WTC11 (cell line): ENCODE data around the gene DNM3. TPM values are rescaled to one million over a fixed set of nuclear protein-coding genes. Genes with fewer than 3 reads are reported as not detected.
A peak's percentile ranks its signal among the peaks of the same experiment; 100 is the strongest.

Source experiments
- ATAC-seq: fragments of 200-7000 bp; cut with Tn5 transposase; 2 replicates; pipeline ENCODE4 v1.10.0; 2021; ENCODE audit warnings: mild to moderate bottlenecking, moderate library complexity
- CTCF ChIA-PET: fragments of 300-600 bp; sonication (Branson Sonifier 250); formaldehyde crosslinking; loops from one replicate; lab custom pipeline; 2021; ENCODE audit warnings: antibody characterized with exemption; lab: Charles Lee
- POLR2A ChIA-PET: fragments of 350-600 bp; sonication (Branson Sonifier 250); formaldehyde crosslinking; loops from one replicate; lab custom pipeline; 2021; ENCODE audit warnings: antibody characterized with exemption; lab: Charles Lee
- DNase-seq: peaks from one replicate; pipeline ENCODE4 v3.0.0; 2021; ENCODE audit warnings: low spot score
- H3K27ac Mint-ChIP-seq: 2 replicates; pipeline ENCODE4 v1.8.0; 2021; ENCODE audit warnings: mixed read lengths
- H3K27me3 Mint-ChIP-seq: 2 replicates; pipeline ENCODE4 v1.8.0; 2021; ENCODE audit warnings: low read depth, mild to moderate bottlenecking, moderate library complexity, mixed read lengths
- H3K36me3 Mint-ChIP-seq: 2 replicates; pipeline ENCODE4 v1.8.0; 2021; ENCODE audit warnings: mixed read lengths
- H3K4me1 Mint-ChIP-seq: 2 replicates; pipeline ENCODE4 v1.8.0; 2022; ENCODE audit warnings: mixed read lengths
- H3K4me3 Mint-ChIP-seq: 2 replicates; pipeline ENCODE4 v1.8.0; 2021; ENCODE audit warnings: mild to moderate bottlenecking, moderate library complexity, mixed read lengths
- H3K9me3 Mint-ChIP-seq: 2 replicates; pipeline ENCODE4 v1.8.0; 2021; ENCODE audit warnings: mixed read lengths
- ATF2 ChIP-seq: sonication (generic); formaldehyde crosslinking; IDR thresholded peaks from 2 replicates; pipeline ENCODE4 v1.8.1; 2022; ENCODE audit warnings: low read depth, missing genetic modification reagents, borderline replicate concordance
- ATF3 ChIP-seq: sonication (generic); formaldehyde crosslinking; conservative IDR thresholded peaks from 2 replicates; pipeline ENCODE4 v1.8.1; 2022; ENCODE audit warnings: mild to moderate bottlenecking, missing genetic modification reagents
- CREB1 ChIP-seq: sonication (generic); formaldehyde crosslinking; IDR thresholded peaks from 2 replicates; pipeline ENCODE4 v1.8.0; 2023; ENCODE audit warnings: mild to moderate bottlenecking, missing genetic modification reagents
- CREM ChIP-seq: sonication (generic); formaldehyde crosslinking; IDR thresholded peaks from 2 replicates; pipeline ENCODE4 v1.8.1; 2022; ENCODE audit warnings: mild to moderate bottlenecking, missing genetic modification reagents, moderate library complexity
- E2F1 ChIP-seq: sonication (generic); formaldehyde crosslinking; IDR thresholded peaks from 2 replicates; pipeline ENCODE4 v1.8.0; 2022; ENCODE audit warnings: mild to moderate bottlenecking, missing genetic modification reagents
- FOXP4 ChIP-seq: sonication (generic); formaldehyde crosslinking; IDR thresholded peaks from 2 replicates; pipeline ENCODE4 v1.8.0; 2022; ENCODE audit warnings: mild to moderate bottlenecking, missing genetic modification reagents
- GTF2I ChIP-seq: fragments of 250-450 bp; sonication (Bioruptor Pico); conservative IDR thresholded peaks from 2 replicates; pipeline ENCODE4 v1.4.0; 2021; ENCODE audit warnings: mild to moderate bottlenecking
- IRF1 ChIP-seq: sonication (generic); formaldehyde crosslinking; IDR thresholded peaks from 2 replicates; pipeline ENCODE4 v1.8.0; 2023; ENCODE audit warnings: missing genetic modification reagents
- IRF2 ChIP-seq: sonication (generic); formaldehyde crosslinking; IDR thresholded peaks from 2 replicates; pipeline ENCODE4 v1.8.0; 2022; ENCODE audit warnings: low read depth, missing genetic modification reagents, borderline replicate concordance
- JAZF1 ChIP-seq: fragments of 250-450 bp; sonication (Bioruptor Pico); IDR thresholded peaks from 2 replicates; pipeline ENCODE4 v1.9.0; 2021; ENCODE audit warnings: moderate library complexity, mild to moderate bottlenecking, inconsistent platforms
- MYBL2 ChIP-seq: sonication (generic); formaldehyde crosslinking; IDR thresholded peaks from 2 replicates; pipeline ENCODE4 v1.8.1; 2023; ENCODE audit warnings: mild to moderate bottlenecking, moderate library complexity, missing genetic modification reagents
- NFATC4 ChIP-seq: fragments of 250-450 bp; sonication (Bioruptor Pico); IDR thresholded peaks from 2 replicates; pipeline ENCODE4 v1.9.0; 2021; ENCODE audit warnings: mild to moderate bottlenecking
- PRDM15 ChIP-seq: sonication (generic); formaldehyde crosslinking; IDR thresholded peaks from 2 replicates; pipeline ENCODE4 v1.8.0; 2022; ENCODE audit warnings: missing genetic modification reagents
- STAT6 ChIP-seq: sonication (generic); formaldehyde crosslinking; conservative IDR thresholded peaks from 2 replicates; pipeline ENCODE4 v1.8.1; 2023; ENCODE audit warnings: mild to moderate bottlenecking, low read depth, missing genetic modification reagents, moderate library complexity
- TEAD1 ChIP-seq: sonication (generic); formaldehyde crosslinking; IDR thresholded peaks from 2 replicates; pipeline ENCODE4 v1.8.0; 2022; ENCODE audit warnings: mild to moderate bottlenecking, missing genetic modification reagents
- TEAD4 ChIP-seq: sonication (generic); formaldehyde crosslinking; IDR thresholded peaks from 2 replicates; pipeline ENCODE4 v1.8.0; 2022; ENCODE audit warnings: mild to moderate bottlenecking, missing genetic modification reagents
- USF2 ChIP-seq: sonication (generic); formaldehyde crosslinking; IDR thresholded peaks from 2 replicates; pipeline ENCODE4 v1.8.1; 2023; ENCODE audit warnings: mild to moderate bottlenecking, missing genetic modification reagents, moderate library complexity
- ZNF121 ChIP-seq: sonication (generic); formaldehyde crosslinking; IDR thresholded peaks from 2 replicates; pipeline ENCODE4 v1.8.0; 2023; ENCODE audit warnings: missing genetic modification reagents
- ZNF281 ChIP-seq: sonication (generic); formaldehyde crosslinking; IDR thresholded peaks from 2 replicates; pipeline ENCODE4 v1.8.0; 2023; ENCODE audit warnings: mild to moderate bottlenecking, missing genetic modification reagents
- total RNA-seq: library from RNA; stranded (reverse); gene quantifications from 3 replicates; pipeline ENCODE4 v1.2.3, GENCODE V29; 2021

The DNM3 gene
- total RNA-seq, 1 experiment from 2014 or later: 1.9 TPM

- TF ChIP-seq USF2 (CRISPR knock-in tag) (no peak), IRF2 (CRISPR knock-in tag) (no peak), E2F1 (CRISPR knock-in tag) (no peak), CREB1 (CRISPR knock-in tag) (no peak), TEAD4 (CRISPR knock-in tag) (no peak), ATF3 (no peak), STAT6 (CRISPR knock-in tag) (no peak), JAZF1 (no peak), ATF2 (CRISPR knock-in tag) (no peak), IRF1 (CRISPR knock-in tag) (no peak), NFATC4 (no peak), MYBL2 (CRISPR knock-in tag) (no peak), ZNF121 (CRISPR knock-in tag) (no peak)
- TF ChIP-seq, all 79 proteins: peak for 0
Measured at GRCh38 chr1:172359491-172359999, 518.2 kb downstream of the DNM3 start (continued).

GRCh38 chr1:172360511-172360910 lies 519.2 kb downstream of the DNM3 start:
- peaks cover 30% of the 10 kb centered on the region for H3K4me1 Mint-ChIP-seq
- H3K27me3 Mint-ChIP-seq: no peaks in the 10 kb centered on the region
- ATAC-seq: peak; percentile 93
- H3K9me3 Mint-ChIP-seq: no peaks in the 10 kb centered on the region
- peak; percentile 32 for DNase-seq
- H3K4me3 Mint-ChIP-seq: peak overlapping the region; percentile 24
- no peaks in the 10 kb centered on the region for H3K36me3 Mint-ChIP-seq
- CTCF ChIA-PET: interaction anchor here (1.4 to 2.3 kb wide), 3 partner anchors 18 to 39 kb away, joined by 3 to 7 read pairs (median 6); no protein-coding TSS in a partner anchor
- POLR2A ChIA-PET: no interaction called here
- TF ChIP-seq ZNF281 (0 out of 2 replicates have a peak, but pooled peaks have one; percentile 19), TEAD1 (CRISPR knock-in tag) (peak; percentile 82; the same call in 1 of the 2 replicates), JAZF1 (no peak), PRDM15 (CRISPR knock-in tag) (no peak), FOXP4 (CRISPR knock-in tag) (peak; percentile 33; the same call in 1 of the 2 replicates), CREM (CRISPR knock-in tag) (no peak), GTF2I (no peak)
- peak overlapping the region; percentile 78 for H3K27ac Mint-ChIP-seq
